ACC112 (cell line): ENCODE measurements around the gene ZNF420.
"Not testable (repeated sequence)": the region's sequence is repeated elsewhere in the genome, so short reads cannot be mapped to it uniquely, and the experiment has no call there.

Experiments used
- H2AFZ ChIP-seq: fragments of 200-600 bp; sonication (generic); one replicate; pipeline ENCODE4 v1.6.0; 2017; ENCODE audit warnings: antibody characterized with exemption, low read length; ENCODE audit not compliant: unreplicated experiment
- H3K27ac ChIP-seq: fragments of 200-600 bp; sonication (generic); 2 replicates; pipeline ENCODE4 v1.5.1; 2014; ENCODE audit warnings: low read depth, mild to moderate bottlenecking, antibody characterized with exemption, low read length, moderate library complexity
- H3K27me3 ChIP-seq: fragments of 200-600 bp; sonication (generic); 2 replicates; pipeline ENCODE4 v1.6.1; 2014; ENCODE audit warnings: mild to moderate bottlenecking, antibody characterized with exemption, low read length, moderate library complexity, mixed read lengths; ENCODE audit not compliant: insufficient read depth
- H3K36me3 ChIP-seq: fragments of 200-600 bp; sonication (generic); 2 replicates; pipeline ENCODE4 v1.6.1; 2016; ENCODE audit warnings: mild to moderate bottlenecking, antibody characterized with exemption, low read length, moderate library complexity, mixed read lengths; ENCODE audit not compliant: insufficient read depth
- H3K4me1 ChIP-seq: fragments of 200-600 bp; sonication (generic); one replicate; pipeline ENCODE4 v1.6.1; 2016; ENCODE audit warnings: low read length, mixed read lengths; ENCODE audit not compliant: insufficient read depth, unreplicated experiment, control insufficient read depth
- H3K4me3 ChIP-seq: fragments of 200-600 bp; sonication (generic); 2 replicates; pipeline ENCODE4 v1.5.1; 2014; ENCODE audit warnings: mild to moderate bottlenecking, low read depth, low read length
- H3K79me2 ChIP-seq: fragments of 200-600 bp; sonication (generic); one replicate; pipeline ENCODE4 v1.6.0; 2016; ENCODE audit warnings: low read length; ENCODE audit not compliant: control insufficient read depth, unreplicated experiment, insufficient read depth

The ZNF420 gene

GRCh38 chr19:37079238-37079637 lies 1.0 kb downstream of the ZNF420 start:
- Histone ChIP-seq H3K36me3 (peaks cover 8% of the 10 kb centered on the region; the same call in 1 of the 2 replicates), H3K4me3 (peak overlapping the region; percentile 88), H3K27me3 (no peaks in the 10 kb centered on the region), H3K4me1 (no peaks in the 10 kb centered on the region), H3K79me2 (peaks cover 18% of the 10 kb centered on the region), H2AFZ (peak overlapping the region; percentile 99), H3K27ac (no peak overlapping the region)

DNA sequence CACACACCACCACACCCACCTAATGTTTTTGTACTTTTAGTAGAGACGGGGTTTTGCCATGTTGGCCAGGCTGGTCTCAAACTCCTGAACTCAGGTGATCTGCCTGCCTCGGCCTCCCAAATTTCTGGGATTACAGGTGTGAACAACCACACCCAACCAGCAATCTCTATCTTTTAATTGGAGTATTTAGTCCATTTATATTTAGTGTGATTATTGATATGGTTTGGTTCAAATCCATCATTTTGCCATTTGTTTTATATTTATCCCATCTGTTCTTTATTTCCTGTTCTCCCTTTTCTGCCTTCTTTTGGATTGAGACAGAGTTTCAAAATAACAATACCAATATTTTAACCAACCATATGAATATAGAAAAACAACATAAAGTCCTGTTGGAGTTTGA lies 4.1 kb downstream of the ZNF420 start:
- peaks cover 18% of the 10 kb centered on the region for H3K79me2 ChIP-seq

DNA sequence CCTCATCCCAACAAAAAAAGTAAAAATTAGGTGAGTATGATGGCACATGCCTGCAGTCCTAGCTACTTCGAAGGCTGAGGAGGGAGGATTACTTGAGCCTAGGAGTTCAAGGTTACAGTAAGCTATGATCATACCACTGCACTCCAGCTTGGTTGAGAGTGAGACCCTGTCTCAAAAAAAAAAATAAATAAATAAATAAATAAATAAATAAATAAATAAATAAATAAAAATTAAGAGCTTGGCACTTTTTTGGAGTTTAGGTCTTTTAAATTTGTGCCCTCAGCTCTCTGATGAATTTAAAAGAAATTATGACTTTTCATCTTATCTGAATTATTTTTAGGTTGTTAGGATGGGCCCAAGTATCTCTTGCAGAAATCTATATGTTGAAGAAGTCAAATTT lies 8.9 kb downstream of the ZNF420 start:
- Histone ChIP-seq H3K27me3 (no peaks in the 10 kb centered on the region), H3K4me3 (no peak overlapping the region), H3K36me3 (peaks cover 21% of the 10 kb centered on the region), H3K27ac (no peak overlapping the region), H2AFZ (no peak overlapping the region), H3K4me1 (no peaks in the 10 kb centered on the region), H3K79me2 (no peaks in the 10 kb centered on the region)

More for the DNA sequence above, 4.1 kb downstream of the ZNF420 start:
- Histone ChIP-seq H3K27me3 (no peaks in the 10 kb centered on the region), H3K36me3 (peaks cover 8% of the 10 kb centered on the region; the same call in 1 of the 2 replicates), H2AFZ (no peak overlapping the region), H3K4me1 (no peaks in the 10 kb centered on the region), H3K4me3 (no peak overlapping the region), H3K27ac (no peak overlapping the region)

DNA sequence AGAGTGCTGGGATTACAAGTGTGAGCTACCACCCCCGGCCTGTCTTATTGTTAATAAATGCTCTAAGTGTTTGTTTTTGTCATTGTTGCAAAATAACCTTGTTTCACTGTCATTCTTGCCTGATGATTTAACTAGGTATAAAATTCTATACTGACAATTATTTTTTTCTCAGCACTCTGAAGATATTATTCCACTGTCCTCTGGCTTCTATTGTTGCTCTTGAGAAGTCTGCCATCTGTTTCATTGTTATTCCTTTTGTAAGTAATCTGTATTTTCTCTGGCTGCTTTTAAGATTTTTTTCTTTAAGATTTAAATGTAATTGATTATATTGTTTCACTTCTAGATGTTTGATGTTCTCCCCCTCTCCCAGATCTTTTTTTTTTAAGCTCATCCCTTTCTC lies 17.6 kb downstream of the ZNF420 start:
- H3K4me3 ChIP-seq: no peak overlapping the region
- peaks cover 33% of the 10 kb centered on the region for H3K36me3 ChIP-seq
- no peaks in the 10 kb centered on the region for H3K27me3 ChIP-seq
- H3K4me1 ChIP-seq: no peaks in the 10 kb centered on the region
- no peak overlapping the region for H2AFZ ChIP-seq
- no peaks in the 10 kb centered on the region for H3K79me2 ChIP-seq
- H3K27ac ChIP-seq: no peak overlapping the region

DNA sequence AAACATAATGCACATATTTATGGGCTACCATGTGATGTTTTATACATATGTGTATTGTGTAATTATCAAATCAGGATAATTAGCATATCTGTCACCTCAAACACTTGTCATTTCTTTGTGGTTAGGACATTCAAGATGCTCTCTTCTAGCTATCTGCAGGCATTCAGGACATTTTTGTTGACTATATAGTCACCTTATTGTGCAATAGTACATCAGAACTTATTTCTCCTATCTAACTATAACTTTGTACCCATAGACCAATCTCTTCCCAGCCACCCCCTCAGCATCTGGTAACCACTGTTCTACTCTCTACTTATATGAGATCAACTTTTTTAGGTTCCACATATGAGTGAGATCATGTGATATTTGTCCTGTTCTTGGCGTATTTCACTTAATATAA lies 20.3 kb downstream of the ZNF420 start:
- peaks cover 24% of the 10 kb centered on the region for H3K36me3 ChIP-seq
- no peaks in the 10 kb centered on the region for H3K79me2 ChIP-seq
- H3K27ac ChIP-seq: no peak overlapping the region
- H3K4me1 ChIP-seq: no peaks in the 10 kb centered on the region
- no peak overlapping the region for H3K4me3 ChIP-seq
- no peak overlapping the region for H2AFZ ChIP-seq
- H3K27me3 ChIP-seq: no peaks in the 10 kb centered on the region

DNA sequence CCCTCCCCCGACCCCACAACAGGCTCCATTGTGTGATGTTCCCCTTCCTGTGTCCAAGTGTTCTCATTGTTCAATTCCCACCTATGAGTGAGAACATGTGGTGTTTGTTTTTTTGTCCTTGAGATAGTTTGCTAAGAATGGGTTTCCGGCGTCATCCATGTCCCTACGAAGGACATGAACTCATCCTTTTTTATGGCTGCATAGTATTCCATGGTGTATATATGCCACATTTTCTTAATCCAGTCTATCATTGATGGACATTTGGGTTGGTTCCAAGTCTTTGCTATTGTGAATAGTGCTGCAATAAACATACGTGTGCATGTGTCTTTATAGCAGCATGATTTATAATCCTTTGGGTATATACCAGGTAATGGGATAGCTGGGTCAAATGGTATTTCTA lies 25.9 kb downstream of the ZNF420 start:
- H3K27me3 ChIP-seq, H3K4me1 ChIP-seq, H3K27ac ChIP-seq, H3K36me3 ChIP-seq, H3K4me3 ChIP-seq, H2AFZ ChIP-seq, H3K79me2 ChIP-seq: not testable (repeated sequence)

GRCh38 chr19:37111753-37112152 lies 33.5 kb downstream of the ZNF420 start:
- H3K79me2 ChIP-seq, H2AFZ ChIP-seq, H3K4me1 ChIP-seq, H3K4me3 ChIP-seq, H3K36me3 ChIP-seq, H3K27me3 ChIP-seq, H3K27ac ChIP-seq: not testable (repeated sequence)

- H3K4me1 ChIP-seq: no peaks in the 10 kb centered on the region
- no peak overlapping the region for H3K27ac ChIP-seq
- no peak overlapping the region for H2AFZ ChIP-seq
- H3K4me3 ChIP-seq: no peak overlapping the region
- no peaks in the 10 kb centered on the region for H3K27me3 ChIP-seq
- no peaks in the 10 kb centered on the region for H3K79me2 ChIP-seq
- no peaks in the 10 kb centered on the region for H3K36me3 ChIP-seq
Observed at GRCh38 chr19:37114001-37114400, 35.8 kb downstream of the ZNF420 start.

- H3K27me3 ChIP-seq: not testable (repeated sequence)
Observed at GRCh38 chr19:37122093-37122492, 43.9 kb downstream of the ZNF420 start.

GRCh38 chr19:37127999-37128820 lies 50.0 kb downstream of the ZNF420 start:
- Histone ChIP-seq H3K4me3 (no peak overlapping the region), H2AFZ (no peak overlapping the region), H3K36me3 (peaks cover 30% of the 10 kb centered on the region), H3K79me2 (no peaks in the 10 kb centered on the region), H3K4me1 (no peaks in the 10 kb centered on the region), H3K27ac (no peak overlapping the region), H3K27me3 (no peaks in the 10 kb centered on the region)

More at GRCh38 chr19:37122093-37122492, 43.9 kb downstream of the ZNF420 start:
- not testable (repeated sequence) for H3K4me3 ChIP-seq, H3K4me1 ChIP-seq, H3K79me2 ChIP-seq, H2AFZ ChIP-seq, H3K36me3 ChIP-seq, H3K27ac ChIP-seq

- Histone ChIP-seq H3K4me3 (no peak overlapping the region), H3K79me2 (no peaks in the 10 kb centered on the region), H3K36me3 (peaks cover 30% of the 10 kb centered on the region)
Observed at GRCh38 chr19:37128821-37129177, 50.6 kb downstream of the ZNF420 start.

More at GRCh38 chr19:37128821-37129177, 50.6 kb downstream of the ZNF420 start:
- no peak overlapping the region for H2AFZ ChIP-seq
- H3K27me3 ChIP-seq: no peaks in the 10 kb centered on the region
- H3K4me1 ChIP-seq: no peaks in the 10 kb centered on the region
- H3K27ac ChIP-seq: no peak overlapping the region
